Liver (tissue), 9 donors: ENCODE results near the gene OR2S2. TPM values are rescaled to one million over a fixed set of nuclear protein-coding genes. Genes with fewer than 3 reads are reported as not detected.

Source experiments
- DNase-seq: peaks from one replicate; pipeline ENCODE4 v3.0.0-alpha.2; 2017; ENCODE audit warnings: low spot score
- H3K27ac ChIP-seq, 2 donors: one replicate each; pipeline ENCODE4 v1.7.0; 2013; ENCODE audit warnings: inconsistent platforms in 2 of 2, low read length in 2 of 2, control low read depth in 1 of 2, low read depth in 1 of 2, mild to moderate bottlenecking in 1 of 2
- H3K27me3 ChIP-seq, 4 donors: one replicate each; pipeline versions ENCODE4 v1.6.1 to v1.7.0; 2013; ENCODE audit warnings: low read length in 3 of 4, inconsistent platforms in 1 of 4, mild to moderate bottlenecking in 1 of 4, moderate library complexity in 1 of 4; ENCODE audit not compliant: control insufficient read depth in 4 of 4, insufficient read depth in 4 of 4
- H3K36me3 ChIP-seq, 4 donors: one replicate each; pipeline versions ENCODE4 v1.6.1 to v1.7.0; 2013; ENCODE audit warnings: low read length in 3 of 4, mild to moderate bottlenecking in 3 of 4, low read depth in 1 of 4, moderate library complexity in 1 of 4; ENCODE audit not compliant: control insufficient read depth in 4 of 4, insufficient read depth in 3 of 4
- H3K4me1 ChIP-seq, 4 donors: one replicate each; pipeline versions ENCODE4 v1.6.1 to v1.7.0; 2013; ENCODE audit warnings: low read length in 3 of 4, mild to moderate bottlenecking in 3 of 4, moderate library complexity in 1 of 4; ENCODE audit not compliant: control insufficient read depth in 4 of 4, insufficient read depth in 4 of 4
- H3K4me3 ChIP-seq, 3 donors: one replicate each; pipeline versions ENCODE4 v1.6.1 to v1.7.0; 2013; ENCODE audit warnings: low read length in 3 of 3, control low read depth in 1 of 3, low read depth in 1 of 3, mild to moderate bottlenecking in 1 of 3
- H3K9ac ChIP-seq, 2 donors: one replicate each; pipeline ENCODE4 v1.7.0; 2013; ENCODE audit warnings: low read length in 2 of 2, mild to moderate bottlenecking in 2 of 2, moderate library complexity in 2 of 2, control low read depth in 1 of 2, low read depth in 1 of 2
- H3K9me3 ChIP-seq, 4 donors: one replicate each; pipeline versions ENCODE4 v1.6.1 to v1.7.0; 2013; ENCODE audit warnings: low read length in 3 of 4; ENCODE audit not compliant: control insufficient read depth in 4 of 4
- CTCF ChIP-seq: fragments of 150-350 bp; IDR thresholded peaks from 2 replicates; pipeline ENCODE4 v1.5.1; 2017; ENCODE audit warnings: improper control_type of control experiment, low read depth, low read length; ENCODE audit not compliant: missing input control
- EGR1 ChIP-seq, 2 donors: IDR thresholded peaks; 2 replicates each; pipeline ENCODE4 v1.6.1; 2016 to 2018; ENCODE audit warnings: antibody characterized with exemption in 2 of 2, low read depth in 2 of 2
- FOXA1 ChIP-seq: IDR thresholded peaks from 2 replicates; pipeline ENCODE4 v1.6.1; 2016; ENCODE audit warnings: antibody characterized with exemption
- FOXA2 ChIP-seq: IDR thresholded peaks from 2 replicates; pipeline ENCODE4 v1.6.1; 2016; ENCODE audit warnings: antibody characterized with exemption
- GABPA ChIP-seq, 2 donors: IDR thresholded peaks in 1 of 2; conservative IDR thresholded peaks in 1 of 2; 2 replicates each; pipeline ENCODE4 v1.6.1; 2016; ENCODE audit warnings: antibody characterized with exemption in 2 of 2, mild to moderate bottlenecking in 1 of 2, moderate library complexity in 1 of 2
- HNF4A ChIP-seq, 2 donors: conservative IDR thresholded peaks; 2 replicates each; pipeline ENCODE4 v1.6.1; 2016; ENCODE audit warnings: antibody characterized with exemption in 2 of 2, mild to moderate bottlenecking in 2 of 2
- HNF4G ChIP-seq: IDR thresholded peaks from 2 replicates; pipeline ENCODE4 v1.6.1; 2016; ENCODE audit warnings: antibody characterized with exemption
- JUND ChIP-seq, 2 donors: IDR thresholded peaks; 2 replicates each; pipeline ENCODE4 v1.6.1; 2016; ENCODE audit warnings: antibody characterized with exemption in 2 of 2
- NR2F2 ChIP-seq: IDR thresholded peaks from 2 replicates; pipeline ENCODE4 v1.6.1; 2016; ENCODE audit warnings: antibody characterized with exemption
- REST ChIP-seq: IDR thresholded peaks from 2 replicates; pipeline ENCODE4 v1.6.1; 2016; ENCODE audit warnings: antibody characterized with exemption, mild to moderate bottlenecking
- RXRA ChIP-seq, 2 donors: IDR thresholded peaks; 2 replicates each; pipeline ENCODE4 v1.6.1; 2017 to 2018; ENCODE audit warnings: antibody characterized with exemption in 2 of 2, mild to moderate bottlenecking in 1 of 2
- SP1 ChIP-seq: IDR thresholded peaks from 2 replicates; pipeline ENCODE4 v1.6.1; 2018; ENCODE audit warnings: antibody characterized with exemption, mild to moderate bottlenecking
- TAF1 ChIP-seq: conservative IDR thresholded peaks from 2 replicates; pipeline ENCODE4 v1.6.1; 2016; ENCODE audit warnings: antibody characterized with exemption, mild to moderate bottlenecking
- YY1 ChIP-seq: IDR thresholded peaks from 2 replicates; pipeline ENCODE4 v1.6.1; 2016; ENCODE audit warnings: antibody characterized with exemption, mild to moderate bottlenecking
- ZBTB33 ChIP-seq: IDR thresholded peaks from 2 replicates; pipeline ENCODE4 v1.6.1; 2016; ENCODE audit warnings: antibody characterized with exemption
- WGBS: extraction: QIAGEN DNeasy Blood & Tissue Kit; methylation state at CpG from one replicate; pipeline ENCODE4 v1.1.7; 2013; 5-methylcytosine and 5-hydroxymethylcytosine counted together
- polyA plus RNA-seq, 2 donors: library from polyadenylated mRNA; stranded (reverse) in 1 of 2; unstranded in 1 of 2; fragments of 200-250 nt in 1 of 2; fragments of >200 nt in 1 of 2; fragmentation: Nextera tagmentation in 1 of 2; extraction: Ambion mirVana in 1 of 2; gene quantifications; one replicate each; pipeline versions ENCODE4 v1.2.1 to v1.2.3, GENCODE V29; 2013 to 2015
- total RNA-seq, 2 donors: library from RNA; depleted of rRNA; stranded (reverse); fragments of >200 nt; gene quantifications; one replicate each; pipeline ENCODE4 v1.2.3, GENCODE V29; 2014
- TF ChIP-seq, protein P1 (sequence below): IDR thresholded peaks from 2 replicates; pipeline ENCODE4 v1.6.1; 2016; ENCODE audit warnings: antibody characterized with exemption
- donor health status: healthy.
- donor health status: healthy.
- donor health status: healthy.
- donor health status: healthy.
- donor health status: healthy.

Gene OR2S2
- total and polyA plus RNA-seq, 4 donors = not detected

DNA sequence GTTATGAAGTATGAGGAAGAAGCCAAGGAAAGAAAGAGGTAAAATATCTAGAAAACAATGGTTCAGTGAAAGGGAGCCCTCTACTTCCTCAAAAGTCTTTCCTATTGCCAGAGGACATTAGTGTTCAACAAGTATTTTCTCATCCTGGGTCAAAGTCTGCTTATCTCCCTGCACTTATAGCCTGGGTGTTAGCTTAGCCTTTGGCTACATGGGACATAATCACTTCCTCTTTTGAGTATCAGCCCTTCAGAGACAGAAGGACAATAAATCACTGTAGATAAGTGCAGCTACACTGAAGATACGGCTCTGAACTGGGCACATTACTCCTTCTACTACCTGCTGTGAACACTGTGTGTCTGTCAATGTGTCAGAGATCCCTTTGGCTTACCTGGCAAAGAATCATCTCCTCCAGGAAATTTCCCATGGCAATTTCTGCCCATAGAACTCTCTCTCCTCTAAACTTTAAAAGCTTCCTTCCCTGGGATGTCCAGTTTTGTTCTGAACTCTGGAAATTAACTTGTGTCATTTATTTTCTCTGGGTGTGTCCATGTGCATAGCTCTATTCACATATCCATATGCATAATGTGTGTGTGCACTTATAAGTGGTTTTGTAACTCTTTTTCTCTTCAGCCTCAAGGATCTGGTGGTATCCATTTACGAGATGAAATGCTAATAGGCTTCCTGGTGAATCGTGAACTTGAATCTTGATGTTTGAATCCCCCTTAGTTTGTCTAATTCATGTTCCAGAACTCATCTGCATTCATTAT is 48.8 kb upstream of the OR2S2 start:
- peaks cover 0 to 3% (median 1%) of the 10 kb centered on the region in 4 donors for H3K4me1 ChIP-seq
- H3K9me3 ChIP-seq = no peaks in the 10 kb centered on the region
- H3K9ac ChIP-seq = no peak overlapping the region
- 70% methylated on average over 3 of the region's 3 CpGs for WGBS
- no peak overlapping the region for H3K27ac ChIP-seq
- DNase-seq = no peak
- peaks cover 0 to 4% (median 0%) of the 10 kb centered on the region in 4 donors for H3K27me3 ChIP-seq
- no peaks in the 10 kb centered on the region for H3K36me3 ChIP-seq
- no peak overlapping the region for H3K4me3 ChIP-seq
- TF ChIP-seq CTCF = no peak
- TF ChIP-seq FOXA1 = no peak
- no peak for TF ChIP-seq EGR1 (IDR thresholded peaks at IDR 0.05; ENCODE audit: low read depth in 2 of 2)
- no peak for TF ChIP-seq TAF1
- TF ChIP-seq HNF4A (conservative IDR thresholded peaks at IDR 0.05) = peak in 1 of 2 donors; percentile 16
- no peak for TF ChIP-seq HNF4G

GRCh38 chr9:36005891-36006290 is 47.9 kb upstream of the OR2S2 start:
- no peak for DNase-seq
- Histone ChIP-seq H3K9ac (no peak overlapping the region), H3K27me3 (peaks cover 0 to 4% (median 0%) of the 10 kb centered on the region in 4 donors), H3K27ac (no peak overlapping the region), H3K9me3 (no peaks in the 10 kb centered on the region), H3K36me3 (no peaks in the 10 kb centered on the region), H3K4me3 (no peak overlapping the region), H3K4me1 (peaks cover 0 to 3% (median 1%) of the 10 kb centered on the region in 4 donors)
- TF ChIP-seq SP1 = no peak
- no peak for TF ChIP-seq HNF4A (conservative IDR thresholded peaks at IDR 0.05)
- TF ChIP-seq HNF4G = no peak
- TF ChIP-seq TAF1 = no peak
- TF ChIP-seq YY1 = no peak
- TF ChIP-seq ZBTB33 = no peak
- no peak for TF ChIP-seq JUND (IDR thresholded peaks at IDR 0.05)
- TF ChIP-seq NR2F2 = no peak
- TF ChIP-seq EGR1 (IDR thresholded peaks at IDR 0.05; ENCODE audit: low read depth in 2 of 2) = no peak
- TF ChIP-seq REST = no peak
- no peak for TF ChIP-seq GABPA (IDR thresholded peaks at IDR 0.05 in 1 of 2, conservative IDR thresholded peaks at IDR 0.05 in 1 of 2)
- no peak for TF ChIP-seq RXRA (IDR thresholded peaks at IDR 0.05)
- no peak for TF ChIP-seq FOXA2
- TF ChIP-seq, protein P1, sequence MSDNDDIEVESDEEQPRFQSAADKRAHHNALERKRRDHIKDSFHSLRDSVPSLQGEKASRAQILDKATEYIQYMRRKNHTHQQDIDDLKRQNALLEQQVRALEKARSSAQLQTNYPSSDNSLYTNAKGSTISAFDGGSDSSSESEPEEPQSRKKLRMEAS = no peak
- TF ChIP-seq FOXA1 = no peak
- 69% methylated on average over 1 of the region's 1 CpG for WGBS
